GM19452 (cell line): ENCODE results near the gene PLEKHM3.
A peak's percentile ranks its signal among the peaks of the same experiment; 100 is the strongest.
"Not testable (repeated sequence)": the region's sequence is repeated elsewhere in the genome, so short reads cannot be mapped to it uniquely, and the experiment has no call there.

Experiments used
- ATAC-seq: cut with Tn5 transposase; IDR thresholded peaks from one replicate; pipeline ENCODE4 v1.9.1; 2021; ENCODE audit not compliant: unreplicated experiment

PLEKHM3 gene

GRCh38 chr2:208037564-208038487, 12.5 kb upstream of the PLEKHM3 start:
- no peak for ATAC-seq

GRCh38 chr2:208036357-208036756, 11.0 kb upstream of the PLEKHM3 start:
- ATAC-seq, result no peak

GRCh38 chr2:208034503-208035140, 9.3 kb upstream of the PLEKHM3 start:
- ATAC-seq, result no peak

- ATAC-seq, result peak; percentile 92
Measured at GRCh38 chr2:208033701-208034502, 8.6 kb upstream of the PLEKHM3 start.

- no peak for ATAC-seq
Measured at GRCh38 chr2:208031608-208032019, 6.3 kb upstream of the PLEKHM3 start.

- peak; percentile 28 for ATAC-seq
Measured at GRCh38 chr2:208025814-208026184, 472 bp upstream of the PLEKHM3 start.

GRCh38 chr2:208024091-208024490, 1.2 kb downstream of the PLEKHM3 start:
- no peak for ATAC-seq

- no peak for ATAC-seq
Measured at GRCh38 chr2:208020253-208020652, 5.1 kb downstream of the PLEKHM3 start.

- ATAC-seq, result not testable (repeated sequence)
Measured at GRCh38 chr2:208018124-208018712, 7.1 kb downstream of the PLEKHM3 start.

- ATAC-seq, result no peak
Measured at GRCh38 chr2:208017721-208018120, 7.6 kb downstream of the PLEKHM3 start.

GRCh38 chr2:208015475-208015874, 9.9 kb downstream of the PLEKHM3 start:
- ATAC-seq, result no peak

- no peak for ATAC-seq
Measured at GRCh38 chr2:208013285-208014178, 11.8 kb downstream of the PLEKHM3 start.

GRCh38 chr2:208012449-208012848, 12.9 kb downstream of the PLEKHM3 start:
- no peak for ATAC-seq

- ATAC-seq, result no peak
Measured at GRCh38 chr2:208010506-208010905, 14.8 kb downstream of the PLEKHM3 start.

- no peak for ATAC-seq
Measured at GRCh38 chr2:208006833-208007232, 18.5 kb downstream of the PLEKHM3 start.

- no peak for ATAC-seq
Measured at GRCh38 chr2:208006337-208006736, 19.0 kb downstream of the PLEKHM3 start.

- no peak for ATAC-seq
Measured at GRCh38 chr2:208001924-208002323, 23.4 kb downstream of the PLEKHM3 start.

- ATAC-seq, result no peak
Measured at GRCh38 chr2:208000701-208001395, 24.5 kb downstream of the PLEKHM3 start.

- ATAC-seq, result no peak
Measured at GRCh38 chr2:207996848-207997247, 28.5 kb downstream of the PLEKHM3 start.
